Testis (tissue), 3 donors: ENCODE results near the gene PRKG1. TPM values are rescaled to one million over a fixed set of nuclear protein-coding genes. Genes with fewer than 3 reads are reported as not detected.

Source experiments
- DNase-seq: peaks from one replicate; pipeline ENCODE4 v3.0.0-alpha.2; 2019
- H3K27ac ChIP-seq, 2 donors: fragments of 200-600 bp; sonication (generic); one replicate each; pipeline ENCODE4 v1.5.1; 2019
- H3K27me3 ChIP-seq: fragments of 200-600 bp; sonication (generic); one replicate; pipeline ENCODE4 v1.5.1; 2019
- H3K36me3 ChIP-seq: fragments of 200-600 bp; sonication (generic); one replicate; pipeline ENCODE4 v1.5.1; 2017; ENCODE audit warnings: low read depth; ENCODE audit errors: missing control alignments
- H3K4me1 ChIP-seq: fragments of 200-600 bp; sonication (generic); one replicate; pipeline ENCODE4 v1.5.1; 2019
- H3K4me3 ChIP-seq, 2 donors: fragments of 200-600 bp; sonication (generic); one replicate each; pipeline ENCODE4 v1.5.1; 2017 to 2019
- H3K9me3 ChIP-seq: fragments of 200-600 bp; sonication (generic); one replicate; pipeline ENCODE4 v1.5.1; 2017
- CTCF ChIP-seq, 3 experiments: fragments of 450-650 bp in 2 of 3; fragments of 200-600 bp in 1 of 3; sonication (generic) in 1 of 3; IDR thresholded peaks; one replicate each; pipeline ENCODE4 v1.5.1; 2016 to 2019; ENCODE audit warnings: antibody characterized with exemption in 3 of 3, mild to moderate bottlenecking in 2 of 3, moderate library complexity in 1 of 3
- POLR2A ChIP-seq: fragments of 450-650 bp; IDR thresholded peaks from one replicate; pipeline ENCODE4 v1.6.1; 2017; ENCODE audit warnings: antibody characterized with exemption, mild to moderate bottlenecking, moderate library complexity
- WGBS, 2 donors: methylation state at CpG; one replicate each; pipeline ENCODE4 v1.1.5; 2018; 5-methylcytosine and 5-hydroxymethylcytosine counted together
- intact Hi-C: fragments of 100-400 bp; cut with DNase I; formaldehyde crosslinking; loops from one replicate; pipeline ENCODE4 v1.15.1; 2023; ENCODE audit warnings: low total_unique reads
- polyA plus RNA-seq: library from polyadenylated mRNA; stranded (reverse); fragments of 350-450 nt; fragmentation: Illumina TruSeq; extraction: RNeasy Lipid Tissue Mini Kit (QIAGEN cat#74804); gene quantifications from one replicate; pipeline ENCODE4 v1.2.3, GENCODE V29; 2014; ENCODE audit warnings: low read depth, low replicate concordance; ENCODE audit not compliant: insufficient read depth
- total RNA-seq, 2 donors: library from RNA; depleted of rRNA; stranded (reverse); fragments of >200 nt; gene quantifications; one replicate each; pipeline ENCODE4 v1.2.3, GENCODE V29; 2016

PRKG1 gene
- total and polyA plus RNA-seq, 3 donors from 2014 or later: 6.3 to 15.3 (median 12.5) TPM

- Histone ChIP-seq H3K4me1 (no peaks in the 10 kb centered on the region), H3K36me3 (no peaks in the 10 kb centered on the region), H3K4me3 (no peak overlapping the region), H3K27me3 (no peaks in the 10 kb centered on the region), H3K27ac (no peak overlapping the region), H3K9me3 (no peaks in the 10 kb centered on the region)
- no peak for DNase-seq
- intact Hi-C loops: no loop called here
- TF ChIP-seq POLR2A (no peak), CTCF (IDR thresholded peaks at IDR 0.05) (no peak)
- 80 to 86% methylated on average over 5 of the region's 5 CpGs for WGBS, 2 donors
Measured at GRCh38 chr10:51230887-51231585, 156.7 kb downstream of the PRKG1 start.

DNA sequence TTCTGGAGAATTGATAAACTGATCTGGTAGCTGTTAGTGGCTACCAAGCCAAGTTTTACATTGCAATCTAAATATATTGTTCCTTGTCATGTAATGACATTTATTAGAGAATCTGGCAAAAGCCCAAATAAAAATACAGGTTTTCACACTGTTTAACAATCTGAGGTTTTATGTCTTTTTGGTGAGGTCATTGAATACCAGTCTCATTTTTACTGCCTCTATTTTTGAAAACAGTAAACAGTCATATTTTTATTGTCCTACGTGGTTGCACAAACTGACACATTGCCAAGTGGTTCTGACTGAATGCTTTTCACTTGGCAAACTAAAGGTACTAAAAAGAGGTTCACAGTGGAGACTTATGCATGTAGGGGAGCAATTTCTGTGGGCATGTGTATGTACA, 157.5 kb downstream of the PRKG1 start:
- no peaks in the 10 kb centered on the region for H3K9me3 ChIP-seq
- H3K27me3 ChIP-seq: no peaks in the 10 kb centered on the region
- DNase-seq: no peak
- H3K4me3 ChIP-seq: no peak overlapping the region
- TF ChIP-seq POLR2A: no peak
- no peak for TF ChIP-seq CTCF (IDR thresholded peaks at IDR 0.05)
- WGBS, 2 donors: 46 to 50% methylated on average over 1 of the region's 1 CpG
- H3K4me1 ChIP-seq: no peaks in the 10 kb centered on the region
- H3K27ac ChIP-seq: no peak overlapping the region
- intact Hi-C loops: no loop called here
- no peaks in the 10 kb centered on the region for H3K36me3 ChIP-seq

GRCh38 chr10:51233337-51234100, 159.2 kb downstream of the PRKG1 start:
- Histone ChIP-seq H3K9me3 (no peaks in the 10 kb centered on the region), H3K27ac (no peak overlapping the region), H3K27me3 (no peaks in the 10 kb centered on the region), H3K36me3 (no peaks in the 10 kb centered on the region), H3K4me3 (no peak overlapping the region), H3K4me1 (no peaks in the 10 kb centered on the region)
- intact Hi-C loops: no loop called here
- 89 to 92% methylated on average over 3 of the region's 3 CpGs for WGBS, 2 donors
- no peak for TF ChIP-seq POLR2A
- TF ChIP-seq CTCF (IDR thresholded peaks at IDR 0.05): no peak
- no peak for DNase-seq

DNA sequence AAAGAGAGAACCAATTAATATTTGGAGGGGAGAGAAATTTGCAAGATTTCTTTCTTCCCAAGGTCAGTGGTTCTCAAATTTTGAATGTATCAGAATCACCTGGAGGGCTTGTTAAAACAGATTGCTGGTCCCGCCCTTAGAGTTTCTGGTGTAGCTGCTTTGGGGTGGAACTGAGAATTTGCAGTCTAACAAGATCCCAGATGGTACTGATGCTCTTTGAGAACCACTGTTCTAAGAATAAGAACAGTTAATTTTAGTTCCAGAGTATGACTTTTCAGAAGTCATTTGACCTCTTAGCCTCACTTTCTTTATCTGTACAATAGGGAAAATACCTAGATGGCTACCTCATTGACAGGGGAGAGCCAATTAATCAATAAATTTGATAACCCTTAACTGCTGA, 161.6 kb downstream of the PRKG1 start:
- Histone ChIP-seq H3K4me1 (no peaks in the 10 kb centered on the region), H3K27ac (no peak overlapping the region), H3K9me3 (no peaks in the 10 kb centered on the region), H3K36me3 (no peaks in the 10 kb centered on the region), H3K4me3 (no peak overlapping the region), H3K27me3 (no peaks in the 10 kb centered on the region)
- no peak for DNase-seq
- intact Hi-C loops: no loop called here
- WGBS, 2 donors: 90 to 94% methylated on average over 1 of the region's 1 CpG
- no peak for TF ChIP-seq POLR2A
- no peak for TF ChIP-seq CTCF (IDR thresholded peaks at IDR 0.05)
